Heart left ventricle (tissue), 16 donors: ENCODE results near the gene PCDHB16. TPM values are rescaled to one million over a fixed set of nuclear protein-coding genes. Genes with fewer than 3 reads are reported as not detected.
"Not testable (repeated sequence)": the region's sequence is repeated elsewhere in the genome, so short reads cannot be mapped to it uniquely, and the experiment has no call there.

ENCODE experiments used
- ATAC-seq, 4 donors: fragments of 200-7000 bp; cut with Tn5 transposase; one replicate each; pipeline ENCODE4 v1.9.1; 2020 to 2022; ENCODE audit warnings: moderate library complexity in 4 of 4, mild to moderate bottlenecking in 3 of 4, moderate number of reproducible peaks in 1 of 4
- DNase-seq, 5 donors: peaks; one replicate each; pipeline ENCODE4 v3.0.0-alpha.2; 2020
- H3K27ac ChIP-seq, 12 donors: fragments of 200-600 bp; sonication (generic) in 4 of 12; one replicate each; pipeline versions ENCODE4 v1.5.0 to v1.8.0; 2016 to 2022; ENCODE audit warnings: mild to moderate bottlenecking in 2 of 12
- H3K27me3 ChIP-seq, 9 donors: fragments of 200-600 bp; sonication (generic) in 2 of 9; one replicate each; pipeline versions ENCODE4 v1.5.1 to v1.8.0; 2016 to 2022; ENCODE audit warnings: mild to moderate bottlenecking in 3 of 9
- H3K36me3 ChIP-seq, 9 donors: fragments of 200-600 bp; sonication (generic) in 2 of 9; one replicate each; pipeline versions ENCODE4 v1.5.0 to v1.8.0; 2018 to 2022; ENCODE audit warnings: mild to moderate bottlenecking in 2 of 9
- H3K4me1 ChIP-seq, 12 donors: fragments of 200-600 bp; sonication (generic) in 4 of 12; one replicate each; pipeline versions ENCODE4 v1.5.0 to v1.8.0; 2016 to 2022; ENCODE audit warnings: mild to moderate bottlenecking in 3 of 12
- H3K4me3 ChIP-seq, 12 donors: fragments of 200-600 bp; sonication (generic) in 4 of 12; one replicate each; pipeline versions ENCODE4 v1.5.0 to v1.8.0; 2017 to 2022; ENCODE audit warnings: mild to moderate bottlenecking in 9 of 12, moderate library complexity in 4 of 12
- H3K9me3 ChIP-seq, 12 donors: fragments of 200-600 bp; sonication (generic) in 4 of 12; one replicate each; pipeline versions ENCODE4 v1.5.0 to v1.8.0; 2016 to 2022; ENCODE audit warnings: mild to moderate bottlenecking in 1 of 12
- POLR2A ChIP-seq, 2 donors: fragments of 450-650 bp; IDR thresholded peaks; one replicate each; pipeline ENCODE4 v1.6.1; 2017; ENCODE audit warnings: antibody characterized with exemption in 2 of 2, mild to moderate bottlenecking in 2 of 2, moderate library complexity in 2 of 2
- WGBS, 4 donors: extraction: QIAGEN DNeasy Blood & Tissue Kit in 2 of 4; methylation state at CpG; one replicate each; pipeline versions ENCODE4 v1.1.5 to v1.1.7; 2013 to 2018; 5-methylcytosine and 5-hydroxymethylcytosine counted together
- intact Hi-C, 10 donors: fragments of 100-400 bp; cut with DNase I; formaldehyde crosslinking; loops; one replicate each; pipeline versions ENCODE4 v1.11.1 to v1.14.2; 2022
- polyA plus RNA-seq, 2 donors: library from polyadenylated mRNA; stranded (reverse); fragments of 200-250 nt; gene quantifications; one replicate each; pipeline ENCODE4 v1.2.3, GENCODE V29; 2013
- total RNA-seq, 9 donors: library from RNA; depleted of rRNA in 2 of 9; stranded (reverse); fragments of >200 nt in 2 of 9; fragmentation: NEBNext Ultra II Directional in 3 of 9; extraction: Animal tissue kit (Norgen Biotek cat#: 25700) in 3 of 9; gene quantifications; one replicate each; pipeline versions ENCODE4 v1.1.0 to v1.2.4, GENCODE V29; 2016 to 2023
- TF ChIP-seq, protein P1 (sequence below), 12 donors: fragments of 200-600 bp; sonication (generic) in 4 of 12; IDR thresholded peaks; one replicate each; pipeline versions ENCODE4 v1.5.0 to v1.8.0; 2018 to 2022; ENCODE audit warnings: antibody characterized with exemption in 12 of 12, mild to moderate bottlenecking in 5 of 12
- donor health status: ischemic (EF 13 %, LVEDD 7.1; RV severe dilation, severe dysfunction).
- donor health status: healthy with polysubstance abuse.
- donor health status: DM: no; HTN: yes; CAD: no.
- donor health status: DM: no; HTN: no; CAD: no.
- donor health status: ischemic (EF 25% LVEDD 6.9; RV normal size, moderate dysfunction).
- donor health status: ischemic (EF 25% LVEDD 5.7; RV mildly dilated, moderate dysfunction).
- donor health status: healthy.
- donor health status: DM: yes; HTN: yes; CAD: no.
- donor health status: ischemic (EF 35%, LVEDD 5.7; RV mildly dilated, moderate dysfunction).
- donor health status: nonischemic (EF 11% LVEDD 7.7; RV severe dilation, severe dysfunction).
- donor health status: DM: yes; HTN: yes; CAD: no.
- donor health status: PGD.
- donor health status: ischemic (EF 29% LVEDD 5.4; RV normal size, mild dysfunction).
- donor health status: nonischemic (EF 23%, LVEDD 6.1; RV moderate dilation, normal function).

PCDHB16 gene
- total and polyA plus RNA-seq, 11 donors = 0.76 to 3.9 (median 2.0) TPM

DNA sequence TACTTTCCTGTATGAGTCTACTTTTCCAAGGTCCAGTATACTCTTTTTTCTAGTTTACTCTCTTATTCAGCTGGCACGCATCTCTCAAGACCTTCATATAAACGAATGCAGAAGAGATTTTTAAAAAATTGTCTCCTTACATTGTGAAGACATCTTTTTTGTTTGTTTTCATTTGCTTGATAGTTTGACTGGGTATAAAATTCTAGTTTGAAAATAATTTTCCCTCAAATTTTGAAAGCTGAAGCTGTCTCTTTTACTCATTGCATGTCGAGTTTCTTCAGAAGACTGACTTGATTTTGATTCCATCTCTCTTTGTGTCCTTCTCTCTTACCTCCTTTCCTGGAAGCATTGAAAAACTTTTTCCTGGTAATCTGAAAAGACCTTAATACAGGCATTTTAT is 14.2 kb downstream of the PCDHB16 start:
- no peak for TF ChIP-seq POLR2A (IDR thresholded peaks at IDR 0.05)
- TF ChIP-seq, protein P1, sequence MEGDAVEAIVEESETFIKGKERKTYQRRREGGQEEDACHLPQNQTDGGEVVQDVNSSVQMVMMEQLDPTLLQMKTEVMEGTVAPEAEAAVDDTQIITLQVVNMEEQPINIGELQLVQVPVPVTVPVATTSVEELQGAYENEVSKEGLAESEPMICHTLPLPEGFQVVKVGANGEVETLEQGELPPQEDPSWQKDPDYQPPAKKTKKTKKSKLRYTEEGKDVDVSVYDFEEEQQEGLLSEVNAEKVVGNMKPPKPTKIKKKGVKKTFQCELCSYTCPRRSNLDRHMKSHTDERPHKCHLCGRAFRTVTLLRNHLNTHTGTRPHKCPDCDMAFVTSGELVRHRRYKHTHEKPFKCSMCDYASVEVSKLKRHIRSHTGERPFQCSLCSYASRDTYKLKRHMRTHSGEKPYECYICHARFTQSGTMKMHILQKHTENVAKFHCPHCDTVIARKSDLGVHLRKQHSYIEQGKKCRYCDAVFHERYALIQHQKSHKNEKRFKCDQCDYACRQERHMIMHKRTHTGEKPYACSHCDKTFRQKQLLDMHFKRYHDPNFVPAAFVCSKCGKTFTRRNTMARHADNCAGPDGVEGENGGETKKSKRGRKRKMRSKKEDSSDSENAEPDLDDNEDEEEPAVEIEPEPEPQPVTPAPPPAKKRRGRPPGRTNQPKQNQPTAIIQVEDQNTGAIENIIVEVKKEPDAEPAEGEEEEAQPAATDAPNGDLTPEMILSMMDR (IDR thresholded peaks at IDR 0.05) = no peak
- Histone ChIP-seq H3K9me3 (peaks cover 0 to 95% (median 62%) of the 10 kb centered on the region in 12 donors), H3K27ac (no peak overlapping the region), H3K4me3 (no peak overlapping the region), H3K4me1 (no peaks in the 10 kb centered on the region), H3K36me3 (peaks cover 0 to 3% (median 0%) of the 10 kb centered on the region in 9 donors), H3K27me3 (peaks cover 0 to 10% (median 0%) of the 10 kb centered on the region in 9 donors)
- intact Hi-C loops = loop anchor here in 1 of 10 donors (10.0 kb wide), 1 partner anchor 48 kb away; the partner anchor contains the start of gene PCDHB15
- no peak for DNase-seq
- no peak for ATAC-seq
- 22 to 55% (median 43%) methylated on average over 3 of the region's 3 CpGs for WGBS, 4 donors

DNA sequence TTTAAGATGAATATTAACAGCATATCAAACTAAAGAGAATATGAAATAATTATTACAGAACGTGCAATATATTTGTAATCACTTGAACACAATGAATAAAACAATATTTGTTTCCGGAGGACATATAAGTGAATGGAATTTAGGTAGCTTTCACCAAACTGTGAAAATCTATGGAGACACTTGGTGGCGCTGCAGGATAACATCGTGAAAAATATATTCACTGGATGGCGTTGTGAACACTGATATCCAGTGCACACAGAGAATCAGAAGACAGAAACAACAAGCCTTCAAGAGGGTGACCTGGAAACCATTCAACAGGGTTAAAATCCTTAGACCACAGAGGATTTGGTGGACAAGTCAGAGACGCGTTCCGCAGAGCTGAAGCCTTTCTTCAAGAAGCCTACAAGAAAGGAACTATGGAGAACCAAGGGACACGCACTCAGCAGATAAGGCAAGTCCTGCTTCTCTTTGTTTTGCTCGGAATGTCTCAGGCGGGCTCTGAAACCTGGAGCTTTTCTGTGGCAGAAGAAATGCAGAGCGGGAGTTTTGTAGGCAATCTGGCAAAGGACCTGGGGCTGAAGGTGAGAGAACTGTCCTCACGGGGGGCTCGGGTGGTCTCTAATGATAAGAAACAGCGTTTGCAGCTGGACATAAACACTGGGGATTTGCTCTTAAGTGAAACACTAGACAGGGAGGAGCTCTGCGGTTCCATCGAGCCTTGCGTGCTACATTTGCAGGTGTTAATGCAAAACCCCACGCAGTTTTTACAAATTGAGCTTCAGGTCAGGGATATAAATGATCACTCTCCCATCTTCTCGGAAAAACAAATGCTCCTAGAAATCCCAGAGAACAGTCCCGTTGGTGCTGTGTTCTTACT is 17.4 kb downstream of the PCDHB16 start, which contains the start of gene PCDHB11:
PCDHB11 (plus strand) TSS at position 269 of the 877 bp plus-strand sequence; CDS start at position 417, 148 bp downstream.
- WGBS, 4 donors = 33 to 48% (median 38%) methylated on average over 21 of the region's 21 CpGs
- no peak within 1 kb of the TSS for H3K27ac ChIP-seq
- no peak for TF ChIP-seq POLR2A (IDR thresholded peaks at IDR 0.05)
- TF ChIP-seq, protein P1 (IDR thresholded peaks at IDR 0.05) = peak in 5 of 12 donors; percentile 13 to 25 (median 18)
- peaks cover 0 to 6% (median 0%) of the 10 kb centered on the region in 9 donors for H3K27me3 ChIP-seq
- intact Hi-C loops = loop anchor here in 1 of 10 donors (10.0 kb wide), 1 partner anchor 45 kb away; the partner anchor contains the start of gene PCDHB15
- peaks cover 0 to 98% (median 61%) of the 10 kb centered on the region in 12 donors for H3K9me3 ChIP-seq
- H3K36me3 ChIP-seq = peaks cover 0 to 3% (median 0%) of the 10 kb centered on the region in 9 donors
- ATAC-seq = no peak
- DNase-seq = no peak
- H3K4me1 ChIP-seq = no peaks in the 10 kb centered on the region
- peak within 1 kb of the TSS in 8 of 12 donors; percentile 2 to 33 (median 12) for H3K4me3 ChIP-seq

DNA sequence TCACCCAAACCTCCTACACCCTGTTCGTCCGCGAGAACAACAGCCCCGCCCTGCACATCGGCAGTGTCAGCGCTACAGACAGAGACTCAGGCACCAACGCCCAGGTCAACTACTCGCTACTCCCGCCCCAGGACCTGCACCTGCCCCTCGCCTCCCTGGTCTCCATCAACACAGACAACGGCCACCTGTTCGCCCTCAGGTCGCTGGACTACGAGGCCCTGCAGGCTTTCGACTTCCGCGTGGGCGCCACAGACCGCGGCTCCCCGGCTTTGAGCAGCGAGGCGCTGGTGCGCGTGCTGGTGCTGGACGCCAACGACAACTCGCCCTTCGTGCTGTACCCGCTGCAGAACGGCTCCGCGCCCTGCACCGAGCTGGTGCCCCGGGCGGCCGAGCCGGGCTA is 18.9 kb downstream of the PCDHB16 start:
- intact Hi-C loops, H3K27me3 ChIP-seq, DNase-seq, ATAC-seq, H3K27ac ChIP-seq, H3K36me3 ChIP-seq, H3K4me1 ChIP-seq, H3K4me3 ChIP-seq: not testable (repeated sequence)
- H3K9me3 ChIP-seq = peaks cover 0 to 96% (median 47%) of the 10 kb centered on the region in 12 donors
- 27 to 34% (median 29%) methylated on average over 11 to 28 of the region's 38 CpGs for WGBS, 4 donors

DNA sequence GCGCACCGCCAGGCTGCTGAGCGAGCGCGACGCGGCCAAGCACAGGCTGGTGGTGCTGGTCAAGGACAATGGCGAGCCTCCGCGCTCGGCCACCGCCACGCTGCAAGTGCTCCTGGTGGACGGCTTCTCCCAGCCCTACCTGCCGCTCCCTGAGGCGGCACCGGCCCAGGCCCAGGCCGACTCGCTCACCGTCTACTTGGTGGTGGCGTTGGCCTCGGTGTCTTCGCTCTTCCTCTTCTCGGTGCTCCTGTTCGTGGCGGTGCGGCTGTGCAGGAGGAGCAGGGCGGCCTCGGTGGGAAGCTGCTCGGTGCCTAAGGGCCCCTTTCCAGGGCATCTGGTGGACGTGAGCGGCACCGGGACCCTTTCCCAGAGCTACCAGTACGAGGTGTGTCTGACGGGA is 19.5 kb downstream of the PCDHB16 start:
- H3K27ac ChIP-seq, H3K27me3 ChIP-seq, H3K4me3 ChIP-seq, H3K36me3 ChIP-seq, ATAC-seq, H3K4me1 ChIP-seq, DNase-seq, intact Hi-C loops: not testable (repeated sequence)
- 29 to 42% (median 33%) methylated on average over 22 to 33 of the region's 35 CpGs for WGBS, 4 donors
- H3K9me3 ChIP-seq = peaks cover 0 to 96% (median 42%) of the 10 kb centered on the region in 12 donors

DNA sequence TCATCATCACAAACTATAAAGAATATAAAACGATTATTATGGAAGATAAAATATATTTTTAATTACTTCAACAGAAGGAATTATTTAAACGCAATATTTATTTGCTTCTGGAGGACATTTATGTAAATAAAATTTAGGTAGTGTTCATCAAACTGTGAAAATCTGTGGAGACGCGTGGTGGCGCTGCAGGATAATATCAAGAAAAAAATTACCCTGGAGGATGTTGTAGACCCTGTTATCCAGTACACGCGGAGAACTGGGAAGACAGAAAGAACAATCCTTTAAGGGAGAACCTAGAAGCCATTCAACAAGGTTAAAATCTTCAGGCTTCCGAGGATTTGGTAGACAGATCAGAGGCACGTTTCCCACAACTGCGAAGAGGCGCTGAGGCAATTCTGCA is 26.3 kb downstream of the PCDHB16 start, which contains the start of gene PCDHB12:
PCDHB12 (plus strand) TSS at position 242 of the 400 bp plus-strand sequence. CDS start 189 bp downstream, outside the sequence.
- no peaks in the 10 kb centered on the region for H3K4me1 ChIP-seq
- H3K36me3 ChIP-seq = no peaks in the 10 kb centered on the region
- H3K9me3 ChIP-seq = peaks cover 0 to 97% (median 28%) of the 10 kb centered on the region in 12 donors
- TF ChIP-seq, protein P1 (IDR thresholded peaks at IDR 0.05) = peak in 10 of 12 donors; percentile 11 to 43 (median 30)
- TF ChIP-seq POLR2A (IDR thresholded peaks at IDR 0.05) = no peak
- H3K27me3 ChIP-seq = peaks cover 0 to 18% (median 3%) of the 10 kb centered on the region in 9 donors
- H3K4me3 ChIP-seq = peak within 1 kb of the TSS in 7 of 12 donors; percentile 6 to 42 (median 26)
- ATAC-seq (peak in 1 of 4 donors; percentile 26), DNase-seq (no peak)
- no peak within 1 kb of the TSS for H3K27ac ChIP-seq
- intact Hi-C loops = no loop called here
- WGBS, 4 donors = 16 to 26% (median 20%) methylated on average over 11 of the region's 11 CpGs

DNA sequence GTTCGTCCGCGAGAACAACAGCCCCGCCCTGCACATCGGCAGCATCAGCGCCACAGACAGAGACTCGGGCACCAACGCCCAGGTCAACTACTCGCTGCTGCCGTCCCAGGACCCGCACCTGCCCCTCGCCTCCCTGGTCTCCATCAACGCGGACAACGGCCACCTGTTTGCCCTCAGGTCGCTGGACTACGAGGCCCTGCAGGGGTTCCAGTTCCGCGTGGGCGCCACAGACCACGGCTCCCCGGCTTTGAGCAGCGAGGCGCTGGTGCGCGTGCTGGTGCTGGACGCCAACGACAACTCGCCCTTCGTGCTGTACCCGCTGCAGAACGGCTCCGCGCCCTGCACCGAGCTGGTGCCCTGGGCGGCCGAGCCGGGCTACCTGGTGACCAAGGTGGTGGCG is 28.1 kb downstream of the PCDHB16 start:
- Histone ChIP-seq H3K27me3 (peaks cover 0 to 18% (median 3%) of the 10 kb centered on the region in 9 donors), H3K9me3 (peaks cover 0 to 93% (median 32%) of the 10 kb centered on the region in 12 donors)
- not testable (repeated sequence) for H3K4me1 ChIP-seq, DNase-seq, H3K27ac ChIP-seq, H3K36me3 ChIP-seq, H3K4me3 ChIP-seq, ATAC-seq
- WGBS, 4 donors = 32 to 51% (median 38%) methylated on average over 19 to 39 of the region's 39 CpGs
- intact Hi-C loops = loop anchor here in 2 of 10 donors (5.0 to 10.0 kb wide), 2 partner anchors 355 to 357 kb away; no protein-coding TSS in a partner anchor

DNA sequence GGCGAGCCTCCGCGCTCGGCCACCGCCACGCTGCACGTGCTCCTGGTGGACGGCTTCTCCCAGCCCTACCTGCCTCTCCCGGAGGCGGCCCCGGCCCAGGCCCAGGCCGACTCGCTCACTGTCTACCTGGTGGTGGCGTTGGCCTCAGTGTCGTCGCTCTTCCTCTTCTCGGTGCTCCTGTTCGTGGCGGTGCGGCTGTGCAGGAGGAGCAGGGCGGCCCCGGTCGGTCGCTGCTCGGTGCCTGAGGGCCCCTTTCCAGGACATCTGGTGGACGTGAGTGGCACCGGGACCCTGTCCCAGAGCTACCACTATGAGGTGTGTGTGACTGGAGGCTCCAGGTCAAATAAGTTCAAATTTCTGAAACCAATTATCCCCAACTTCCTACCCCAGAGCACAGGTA is 28.7 kb downstream of the PCDHB16 start:
- Histone ChIP-seq H3K9me3 (peaks cover 0 to 90% (median 35%) of the 10 kb centered on the region in 12 donors), H3K27me3 (peaks cover 0 to 18% (median 3%) of the 10 kb centered on the region in 9 donors)
- WGBS, 4 donors = 26 to 33% (median 30%) methylated on average over 3 to 19 of the region's 27 CpGs
- not testable (repeated sequence) for H3K27ac ChIP-seq, H3K4me3 ChIP-seq, ATAC-seq, DNase-seq, H3K36me3 ChIP-seq, H3K4me1 ChIP-seq
- intact Hi-C loops = loop anchor here in 2 of 10 donors (5.0 to 10.0 kb wide), 2 partner anchors 354 to 356 kb away; no protein-coding TSS in a partner anchor
